Measurements from ENCODE around the gene MAB21L4. TPM values are rescaled to one million over a fixed set of nuclear protein-coding genes. Genes with fewer than 3 reads are reported as not detected.

MAB21L4 gene
- not detected for total RNA-seq

DNA sequence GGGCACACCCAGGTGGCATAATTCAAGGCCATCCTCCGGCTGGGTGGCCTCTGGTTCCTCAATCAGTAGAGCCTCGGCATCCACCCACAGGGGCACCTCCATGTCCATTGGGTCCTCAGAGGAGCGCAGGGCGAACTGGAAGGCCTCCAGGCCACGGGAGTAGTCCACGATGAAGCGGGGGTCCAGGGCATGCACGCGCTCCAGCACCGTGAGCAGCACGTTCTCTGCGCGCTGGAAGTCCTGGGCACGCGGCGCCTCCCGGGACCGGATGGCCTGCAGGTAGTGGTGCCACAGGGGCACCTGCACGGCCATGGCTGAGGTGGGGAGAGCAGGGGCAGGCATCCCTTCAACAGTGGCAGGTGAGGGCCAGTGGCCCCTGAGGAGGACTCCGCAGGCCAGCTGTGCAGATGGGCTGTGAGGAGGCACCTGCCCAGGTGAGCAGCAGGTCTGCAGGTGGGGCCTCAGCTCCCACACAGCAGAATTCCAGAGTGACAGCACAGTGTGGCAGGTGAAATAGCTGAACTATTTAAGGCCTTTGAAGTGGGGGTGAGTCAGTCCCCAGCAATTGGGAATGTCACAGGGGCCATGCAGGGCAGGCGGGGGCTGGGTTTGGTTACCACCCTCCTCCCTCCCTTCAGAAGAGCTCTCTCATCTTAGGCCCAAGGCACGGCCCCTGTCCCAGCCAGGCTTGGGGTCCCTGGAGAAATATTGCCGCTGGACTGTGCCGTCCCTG is at the start of gene MAB21L4:
TSS of gene MAB21L4 (minus strand) at position 501 of the 733 bp plus-strand sequence. CDS start at position 342, 159 bp downstream.
- Histone ChIP-seq H3K4me3 (ENCODE audit: low read length) (no peak within 1 kb of the TSS), H3K9me3 (ENCODE audit: low read depth, low read length) (no peaks in the 10 kb centered on the region), H3K4me1 (ENCODE audit: insufficient read depth, low read length) (no peaks in the 10 kb centered on the region), H3K27me3 (ENCODE audit: insufficient read depth, low read length) (no peaks in the 10 kb centered on the region)

DNA sequence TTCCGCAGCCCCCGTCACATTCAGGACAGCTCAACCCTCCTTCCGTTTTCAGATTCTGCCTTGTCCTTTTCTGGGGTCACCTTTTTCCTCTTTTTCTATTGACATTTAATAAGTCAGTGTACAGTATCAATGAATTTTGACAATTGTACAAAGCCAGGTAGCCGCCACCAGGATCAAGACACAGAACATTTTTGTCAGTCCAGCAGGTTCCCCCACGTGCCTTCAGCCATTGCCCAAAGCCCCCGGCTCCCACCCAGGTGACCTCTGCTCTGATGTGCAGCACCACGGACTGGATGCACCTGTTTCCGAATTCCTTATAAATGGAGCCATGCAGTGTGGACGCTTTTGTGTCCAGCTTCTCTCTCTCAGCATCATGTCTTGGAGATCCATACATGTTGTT is 40.1 kb upstream of the MAB21L4 start:
- no peaks in the 10 kb centered on the region for H3K4me1 ChIP-seq (ENCODE audit: insufficient read depth, low read length)
- H3K4me3 ChIP-seq (ENCODE audit: low read length): no peak overlapping the region
- H3K27me3 ChIP-seq (ENCODE audit: insufficient read depth, low read length): peaks cover 3% of the 10 kb centered on the region
- H3K9me3 ChIP-seq (ENCODE audit: low read depth, low read length): no peaks in the 10 kb centered on the region

DNA sequence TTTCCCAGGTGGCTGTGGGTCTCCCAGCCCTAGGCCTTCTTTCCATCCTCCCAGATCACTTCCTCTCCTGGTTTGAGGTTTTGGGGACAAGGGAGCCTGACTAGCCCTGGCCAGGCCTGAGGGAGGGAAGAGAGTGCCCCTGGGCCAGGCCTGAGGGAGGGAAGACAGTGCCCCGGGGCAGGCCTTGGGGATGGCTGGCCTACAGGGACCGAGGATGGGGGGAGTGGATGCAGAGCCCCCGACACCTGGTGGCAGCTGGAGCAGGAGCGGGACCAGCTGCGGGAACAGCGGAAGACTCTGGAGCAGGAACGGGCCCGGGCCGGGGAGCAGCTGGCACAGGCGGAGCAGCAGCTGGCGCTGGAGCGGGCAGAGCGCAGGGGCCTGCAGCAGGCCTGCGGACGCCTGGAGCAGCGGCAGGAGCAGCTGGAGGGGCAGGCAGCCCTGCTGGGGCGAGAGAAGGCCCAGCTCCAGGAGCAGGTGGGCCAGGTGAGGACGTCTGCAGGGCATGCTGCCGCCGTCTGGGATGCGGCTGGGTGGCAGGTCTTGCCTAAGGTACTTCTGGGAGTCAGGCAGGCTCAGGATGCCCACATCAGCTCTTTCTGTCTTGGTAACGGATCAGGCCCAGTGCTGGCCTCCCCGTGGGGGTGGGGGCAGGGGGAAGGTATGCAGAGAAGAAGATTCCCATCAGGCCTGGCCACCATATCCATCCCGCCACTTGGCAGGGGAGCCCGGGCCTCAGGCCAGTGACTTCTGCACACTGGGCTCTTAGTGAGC is 39.3 kb upstream of the MAB21L4 start:
- Histone ChIP-seq H3K9me3 (ENCODE audit: low read depth, low read length) (no peaks in the 10 kb centered on the region), H3K4me1 (ENCODE audit: insufficient read depth, low read length) (no peaks in the 10 kb centered on the region), H3K4me3 (ENCODE audit: low read length) (no peak overlapping the region), H3K27me3 (ENCODE audit: insufficient read depth, low read length) (peaks cover 3% of the 10 kb centered on the region)

DNA sequence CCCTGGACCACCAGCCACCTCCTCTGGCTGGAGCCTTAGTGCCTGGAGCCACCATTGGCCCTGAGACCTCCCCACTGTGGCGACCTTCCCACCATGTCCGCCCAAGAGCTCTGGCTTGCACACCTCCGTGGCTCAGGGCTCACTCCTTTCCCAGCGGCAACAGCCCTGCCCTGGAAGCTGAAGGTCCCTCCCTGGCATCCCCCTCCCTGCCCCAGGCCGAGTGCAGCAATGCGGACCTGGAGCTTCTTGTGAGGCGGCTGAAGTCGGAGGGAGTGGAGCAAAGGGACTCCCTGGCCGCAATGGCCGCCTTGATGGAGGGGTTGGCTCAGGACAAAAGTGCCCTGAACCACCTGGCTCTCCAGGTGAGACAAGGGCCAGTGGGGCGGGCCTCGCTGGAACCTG is 38.7 kb upstream of the MAB21L4 start:
- H3K4me3 ChIP-seq (ENCODE audit: low read length): no peak overlapping the region
- H3K27me3 ChIP-seq (ENCODE audit: insufficient read depth, low read length): peaks cover 3% of the 10 kb centered on the region
- H3K4me1 ChIP-seq (ENCODE audit: insufficient read depth, low read length): no peaks in the 10 kb centered on the region
- H3K9me3 ChIP-seq (ENCODE audit: low read depth, low read length): no peaks in the 10 kb centered on the region

DNA sequence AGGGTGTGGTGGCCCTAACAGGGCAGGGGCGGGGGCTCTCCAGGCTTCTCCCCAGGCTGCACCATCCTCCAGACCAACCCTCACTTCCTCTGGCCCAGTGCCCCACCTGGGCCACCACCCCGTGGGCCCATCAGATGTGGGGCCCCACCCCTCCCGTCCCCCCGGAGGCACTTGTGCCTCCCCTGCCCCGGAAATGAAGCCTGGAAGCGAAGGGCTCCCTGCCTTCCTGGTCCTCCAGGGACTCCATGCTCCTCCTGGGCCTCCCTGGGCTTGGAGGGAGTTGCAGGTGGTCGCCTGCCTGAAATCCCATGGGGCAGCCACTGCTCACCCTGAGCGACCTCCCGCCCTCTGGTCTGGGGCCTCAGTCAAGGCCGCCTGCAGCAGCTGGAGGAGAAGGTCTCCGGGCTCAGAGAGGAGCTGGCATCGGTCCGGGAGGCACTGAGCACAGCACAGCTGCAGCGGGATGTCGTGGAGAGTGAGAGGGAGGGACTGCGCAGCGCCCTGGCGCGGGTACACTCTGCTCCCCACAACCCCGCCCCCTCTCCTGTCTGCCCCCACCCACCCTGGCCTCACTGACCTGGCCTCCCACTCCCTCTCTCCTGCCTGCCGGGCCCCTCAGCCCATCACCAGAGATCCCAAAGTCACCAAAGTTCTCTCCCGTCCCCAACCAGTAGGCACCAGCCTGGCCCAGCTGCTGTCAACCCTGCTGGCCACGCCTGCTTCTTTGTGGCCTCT is 38.2 kb upstream of the MAB21L4 start:
- Histone ChIP-seq H3K4me1 (ENCODE audit: insufficient read depth, low read length) (no peaks in the 10 kb centered on the region), H3K27me3 (ENCODE audit: insufficient read depth, low read length) (peaks cover 3% of the 10 kb centered on the region), H3K9me3 (ENCODE audit: low read depth, low read length) (no peaks in the 10 kb centered on the region), H3K4me3 (ENCODE audit: low read length) (no peak overlapping the region)

DNA sequence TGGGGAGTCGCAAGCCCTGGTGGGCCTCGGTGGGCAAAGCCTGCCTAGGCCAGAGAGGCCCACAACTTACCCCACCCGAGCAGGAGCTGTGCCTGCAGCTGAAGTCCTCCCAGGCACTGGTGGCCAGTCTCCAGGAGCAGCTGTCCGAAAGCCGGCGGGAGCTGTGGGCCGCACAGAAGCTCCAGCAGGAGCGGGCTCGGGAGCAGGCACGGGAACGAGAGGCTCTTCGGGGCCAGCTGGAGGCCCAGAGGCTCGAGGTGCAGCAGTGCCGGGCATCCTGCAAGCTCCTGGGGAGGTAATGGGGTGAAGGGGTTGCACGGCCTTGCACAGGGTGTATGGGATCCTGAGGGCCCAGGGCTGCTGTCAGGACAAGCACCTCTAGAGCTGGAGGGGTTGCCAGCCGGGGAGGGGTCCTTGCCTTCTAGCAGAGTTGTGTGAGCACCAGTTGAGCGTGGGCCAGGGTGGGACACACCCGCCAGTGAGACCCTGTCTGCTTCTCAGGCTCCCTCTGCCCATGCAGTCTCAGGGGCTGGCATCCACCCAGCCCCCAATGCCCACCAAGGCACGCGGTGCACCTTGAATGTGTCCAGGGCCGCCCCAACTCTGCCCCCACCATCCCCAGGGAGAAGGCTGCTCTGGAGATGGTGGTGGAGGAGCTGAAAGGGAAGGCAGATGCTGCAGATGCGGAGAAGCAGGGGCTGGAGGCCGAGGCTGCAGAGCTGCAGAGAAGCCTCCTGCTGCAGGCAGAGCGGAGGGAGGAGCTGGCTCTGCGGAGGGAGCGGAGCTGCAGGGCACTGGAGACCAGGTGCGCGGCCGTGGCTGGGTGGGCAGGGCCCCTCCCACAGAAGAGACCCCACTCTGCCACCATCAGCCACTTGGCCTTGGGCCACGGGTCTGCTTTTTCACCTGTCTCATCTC is 37.4 kb upstream of the MAB21L4 start:
- Histone ChIP-seq H3K9me3 (ENCODE audit: low read depth, low read length) (no peaks in the 10 kb centered on the region), H3K4me3 (ENCODE audit: low read length) (no peak overlapping the region), H3K27me3 (ENCODE audit: insufficient read depth, low read length) (no peaks in the 10 kb centered on the region), H3K4me1 (ENCODE audit: insufficient read depth, low read length) (no peaks in the 10 kb centered on the region)

DNA sequence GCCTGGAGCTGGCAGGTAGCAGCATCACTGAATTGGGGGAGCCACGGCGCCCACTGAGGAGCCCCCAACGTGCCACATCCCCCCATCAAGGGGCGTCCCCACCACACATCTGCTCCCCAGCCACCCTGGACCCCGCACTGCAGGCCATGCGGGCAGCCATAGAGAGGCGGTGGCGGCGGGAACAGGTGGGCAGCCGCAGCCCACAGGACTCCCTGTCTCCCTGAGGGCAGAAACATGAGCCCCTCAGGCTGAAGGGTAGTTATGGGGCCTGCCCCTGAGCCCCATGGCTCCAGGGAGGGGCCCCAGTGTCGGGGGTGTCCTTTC is 36.7 kb upstream of the MAB21L4 start:
- H3K27me3 ChIP-seq (ENCODE audit: insufficient read depth, low read length): no peaks in the 10 kb centered on the region
- no peaks in the 10 kb centered on the region for H3K4me1 ChIP-seq (ENCODE audit: insufficient read depth, low read length)
- no peaks in the 10 kb centered on the region for H3K9me3 ChIP-seq (ENCODE audit: low read depth, low read length)
- no peak overlapping the region for H3K4me3 ChIP-seq (ENCODE audit: low read length)

DNA sequence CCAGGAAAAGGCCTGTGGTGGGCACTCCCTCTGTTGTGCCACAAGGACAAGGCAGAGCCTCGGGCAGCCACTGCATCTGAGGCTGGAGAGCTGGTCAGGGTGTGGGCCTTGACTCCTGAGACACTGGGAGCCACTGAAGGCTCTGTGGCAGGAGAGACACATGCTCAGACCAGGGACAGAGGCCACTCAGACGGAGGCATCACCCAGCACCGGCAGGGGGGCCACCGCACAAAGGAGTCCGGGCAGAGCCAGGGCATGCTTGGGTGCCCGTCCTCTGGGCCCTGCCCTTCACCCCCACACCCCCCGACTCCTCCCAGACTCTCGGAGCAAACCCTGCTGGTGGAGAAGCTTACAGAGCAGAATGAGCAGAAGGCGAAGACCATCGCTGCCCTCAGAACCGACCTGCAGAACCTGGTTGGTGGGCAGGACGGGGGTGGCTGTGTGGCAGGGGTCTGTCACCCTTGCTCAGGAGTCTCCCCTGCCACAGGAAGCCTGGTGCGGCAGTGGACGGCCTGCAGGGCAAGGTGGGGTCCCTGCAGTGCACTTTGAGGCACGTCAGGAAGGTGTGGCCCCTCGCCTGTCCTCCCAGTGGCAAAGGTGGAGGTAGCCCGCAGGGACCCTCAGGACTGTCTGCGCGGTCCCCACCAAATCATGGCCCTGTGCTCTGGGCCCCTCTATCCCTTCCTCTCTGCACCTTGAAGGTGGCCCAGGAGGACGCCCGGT is 36.2 kb upstream of the MAB21L4 start:
- no peaks in the 10 kb centered on the region for H3K27me3 ChIP-seq (ENCODE audit: insufficient read depth, low read length)
- no peaks in the 10 kb centered on the region for H3K4me1 ChIP-seq (ENCODE audit: insufficient read depth, low read length)
- no peaks in the 10 kb centered on the region for H3K9me3 ChIP-seq (ENCODE audit: low read depth, low read length)
- H3K4me3 ChIP-seq (ENCODE audit: low read length): no peak overlapping the region

DNA sequence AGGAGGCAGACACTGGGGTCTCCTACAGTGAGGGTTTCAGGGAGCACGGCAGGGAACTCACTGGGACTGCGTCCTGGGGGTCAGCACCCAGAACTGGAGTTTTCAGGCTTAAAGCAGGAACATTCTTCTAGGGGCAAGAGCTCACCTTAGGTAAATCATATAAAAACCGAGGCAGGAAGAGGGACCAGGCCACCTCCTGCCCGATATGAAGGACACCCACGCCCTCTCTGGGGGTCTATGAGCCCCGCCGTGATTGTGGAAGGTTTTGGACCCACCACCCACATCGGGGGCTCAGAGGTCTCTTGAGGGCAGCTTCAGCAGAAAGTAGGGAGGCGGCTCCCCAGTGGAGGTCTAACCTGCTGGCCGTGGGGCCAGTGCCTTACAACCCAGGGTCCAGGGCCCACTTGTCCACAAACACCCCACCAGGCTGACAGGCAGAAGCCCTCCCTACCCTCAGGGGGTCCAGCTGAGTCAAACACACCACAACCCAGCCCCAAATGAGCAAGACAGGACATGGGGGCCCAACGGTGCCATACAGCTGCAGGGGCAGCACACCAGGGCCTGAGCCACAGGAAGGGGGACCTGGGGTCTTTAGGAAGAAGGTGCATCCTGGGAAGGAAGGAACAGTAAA is 35.5 kb upstream of the MAB21L4 start:
- no peak overlapping the region for H3K4me3 ChIP-seq (ENCODE audit: low read length)
- no peaks in the 10 kb centered on the region for H3K9me3 ChIP-seq (ENCODE audit: low read depth, low read length)
- no peaks in the 10 kb centered on the region for H3K4me1 ChIP-seq (ENCODE audit: insufficient read depth, low read length)
- H3K27me3 ChIP-seq (ENCODE audit: insufficient read depth, low read length): no peaks in the 10 kb centered on the region

DNA sequence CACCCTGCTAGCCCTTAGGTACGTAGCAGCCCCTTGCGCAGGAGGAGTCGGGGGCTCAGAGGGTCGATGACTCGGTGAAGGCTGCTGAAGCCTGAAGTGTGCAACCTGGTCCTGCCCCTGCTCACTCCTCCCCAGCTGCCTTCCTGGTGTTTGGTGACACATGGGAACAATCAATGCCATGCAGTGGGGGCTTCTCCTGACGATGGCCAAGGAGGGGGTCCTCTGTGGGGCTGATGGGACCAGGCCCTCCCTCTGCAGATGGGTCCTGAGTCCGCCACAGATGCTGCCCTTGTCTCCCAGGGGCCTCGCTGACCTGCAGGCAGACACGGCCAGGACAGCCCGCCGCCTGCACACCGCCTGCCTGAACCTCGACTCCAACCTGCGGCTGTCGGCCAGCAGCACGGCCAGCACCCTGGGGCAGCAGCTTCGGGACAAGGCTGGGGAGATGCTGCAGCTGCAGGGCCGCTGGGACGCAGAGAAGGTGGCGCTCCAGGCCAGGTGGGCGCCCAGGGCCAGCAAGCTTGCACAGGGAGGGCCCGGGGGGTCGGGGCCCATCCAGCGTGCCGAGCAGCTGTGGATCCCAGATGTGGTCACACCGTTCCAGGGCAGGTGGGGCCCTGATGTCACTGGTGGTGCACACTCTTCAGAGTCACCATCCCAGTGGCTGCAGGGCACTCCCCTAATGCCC is 34.8 kb upstream of the MAB21L4 start:
- Histone ChIP-seq H3K4me1 (ENCODE audit: insufficient read depth, low read length) (no peaks in the 10 kb centered on the region), H3K4me3 (ENCODE audit: low read length) (no peak overlapping the region), H3K27me3 (ENCODE audit: insufficient read depth, low read length) (no peaks in the 10 kb centered on the region), H3K9me3 (ENCODE audit: low read depth, low read length) (no peaks in the 10 kb centered on the region)

DNA sequence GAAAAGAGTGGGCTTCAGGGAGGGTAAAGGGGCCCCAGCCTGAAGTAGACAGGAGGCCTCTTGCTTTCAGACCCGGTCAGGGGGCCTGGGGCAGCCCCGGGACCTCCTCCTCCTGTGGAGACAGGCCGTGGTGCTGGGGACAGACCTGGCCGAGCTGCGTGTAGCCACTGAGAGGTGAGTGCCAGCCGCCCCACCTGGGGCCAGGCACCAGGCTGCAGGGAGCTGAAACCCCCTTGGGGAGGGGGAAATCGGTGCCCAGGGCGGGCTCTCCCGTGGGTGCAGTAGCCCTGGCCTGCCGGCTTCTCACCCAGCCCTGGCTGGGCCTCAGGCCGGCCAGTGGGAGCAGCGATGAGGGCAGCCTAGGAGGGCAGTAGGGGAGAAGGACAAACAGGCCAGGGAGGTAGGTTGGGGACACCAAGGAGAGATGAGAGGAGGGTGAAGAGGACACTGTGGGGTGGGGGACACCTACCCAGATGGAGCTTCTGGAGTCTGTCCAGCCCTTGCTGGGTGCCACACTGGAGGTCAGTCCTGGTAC is 34.2 kb upstream of the MAB21L4 start:
- H3K4me1 ChIP-seq (ENCODE audit: insufficient read depth, low read length): no peaks in the 10 kb centered on the region
- no peaks in the 10 kb centered on the region for H3K27me3 ChIP-seq (ENCODE audit: insufficient read depth, low read length)
- H3K9me3 ChIP-seq (ENCODE audit: low read depth, low read length): no peaks in the 10 kb centered on the region
- no peak overlapping the region for H3K4me3 ChIP-seq (ENCODE audit: low read length)

DNA sequence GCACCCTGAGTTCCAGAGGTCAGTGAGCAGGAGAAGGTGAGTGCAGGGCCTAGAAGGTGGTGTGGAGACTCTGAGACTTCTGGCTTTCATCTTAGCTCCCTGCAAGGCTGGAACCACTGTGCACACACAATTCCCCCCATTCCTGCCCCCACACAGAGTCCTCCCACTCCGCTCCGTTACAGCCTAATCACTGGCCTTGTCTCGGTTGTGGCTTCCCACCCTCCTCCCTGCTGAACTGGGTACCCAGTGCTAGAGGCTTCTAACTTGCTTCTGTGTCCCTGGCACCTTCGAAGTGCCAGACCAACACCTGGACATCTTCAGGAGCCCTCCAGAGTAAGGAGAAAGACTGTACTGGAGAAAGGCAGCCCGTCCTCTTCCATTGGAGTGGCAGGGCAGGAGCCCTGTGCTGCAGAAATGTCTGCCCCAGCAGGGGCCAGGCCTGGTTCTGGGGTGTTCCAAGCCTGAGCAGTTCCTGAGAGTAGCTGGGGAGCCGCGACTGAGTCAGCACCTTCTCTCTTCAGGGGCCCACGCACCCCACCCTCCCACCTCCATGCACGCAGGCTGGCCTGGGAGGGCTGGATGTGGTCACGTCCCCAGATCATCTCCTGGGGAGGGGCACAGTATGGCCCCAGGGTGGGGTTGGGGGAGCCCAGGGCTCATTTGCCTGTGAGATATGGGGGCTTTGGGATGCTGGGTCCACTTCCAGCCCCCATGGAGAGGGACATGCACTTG is 33.6 kb upstream of the MAB21L4 start:
- H3K27me3 ChIP-seq (ENCODE audit: insufficient read depth, low read length): no peaks in the 10 kb centered on the region
- no peaks in the 10 kb centered on the region for H3K4me1 ChIP-seq (ENCODE audit: insufficient read depth, low read length)
- H3K4me3 ChIP-seq (ENCODE audit: low read length): no peak overlapping the region
- H3K9me3 ChIP-seq (ENCODE audit: low read depth, low read length): no peaks in the 10 kb centered on the region

Measured in mononuclear cell (primary cell).